Liver (tissue), 3 donors: ENCODE data around the gene MSANTD4.

Experiments
- EGR1 ChIP-seq, 2 donors: IDR thresholded peaks; 2 replicates each; pipeline ENCODE4 v1.6.1; 2016 to 2018; ENCODE audit warnings: antibody characterized with exemption in 2 of 2, low read depth in 2 of 2
- FOXA1 ChIP-seq: IDR thresholded peaks from 2 replicates; pipeline ENCODE4 v1.6.1; 2016; ENCODE audit warnings: antibody characterized with exemption
- GABPA ChIP-seq, 2 donors: IDR thresholded peaks in 1 of 2; conservative IDR thresholded peaks in 1 of 2; 2 replicates each; pipeline ENCODE4 v1.6.1; 2016; ENCODE audit warnings: antibody characterized with exemption in 2 of 2, mild to moderate bottlenecking in 1 of 2, moderate library complexity in 1 of 2
- HNF4A ChIP-seq, 2 donors: conservative IDR thresholded peaks; 2 replicates each; pipeline ENCODE4 v1.6.1; 2016; ENCODE audit warnings: antibody characterized with exemption in 2 of 2, mild to moderate bottlenecking in 2 of 2
- HNF4G ChIP-seq: IDR thresholded peaks from 2 replicates; pipeline ENCODE4 v1.6.1; 2016; ENCODE audit warnings: antibody characterized with exemption
- JUND ChIP-seq, 2 donors: IDR thresholded peaks; 2 replicates each; pipeline ENCODE4 v1.6.1; 2016; ENCODE audit warnings: antibody characterized with exemption in 2 of 2
- RAD21 ChIP-seq, 2 donors: IDR thresholded peaks; 2 replicates each; pipeline ENCODE4 v1.6.1; 2016; ENCODE audit warnings: antibody characterized with exemption in 2 of 2, mild to moderate bottlenecking in 2 of 2
- RXRA ChIP-seq, 2 donors: IDR thresholded peaks; 2 replicates each; pipeline ENCODE4 v1.6.1; 2017 to 2018; ENCODE audit warnings: antibody characterized with exemption in 2 of 2, mild to moderate bottlenecking in 1 of 2
- YY1 ChIP-seq: IDR thresholded peaks from 2 replicates; pipeline ENCODE4 v1.6.1; 2016; ENCODE audit warnings: antibody characterized with exemption, mild to moderate bottlenecking
- TF ChIP-seq, protein P1 (sequence below): fragments of 150-350 bp; IDR thresholded peaks from 2 replicates; pipeline ENCODE4 v1.5.1; 2017; ENCODE audit warnings: improper control_type of control experiment, low read depth, low read length; ENCODE audit not compliant: missing input control
- TF ChIP-seq, protein P2 (sequence below): IDR thresholded peaks from 2 replicates; pipeline ENCODE4 v1.6.1; 2016; ENCODE audit warnings: antibody characterized with exemption
- TF ChIP-seq, protein P3 (sequence below): IDR thresholded peaks from 2 replicates; pipeline ENCODE4 v1.6.1; 2016; ENCODE audit warnings: antibody characterized with exemption, mild to moderate bottlenecking
- TF ChIP-seq, protein P4 (sequence below): IDR thresholded peaks from 2 replicates; pipeline ENCODE4 v1.6.1; 2016; ENCODE audit warnings: antibody characterized with exemption
- TF ChIP-seq, protein P5 (sequence below): IDR thresholded peaks from 2 replicates; pipeline ENCODE4 v1.6.1; 2016; ENCODE audit warnings: antibody characterized with exemption
- donor health status: healthy.
- donor health status: healthy.

DNA sequence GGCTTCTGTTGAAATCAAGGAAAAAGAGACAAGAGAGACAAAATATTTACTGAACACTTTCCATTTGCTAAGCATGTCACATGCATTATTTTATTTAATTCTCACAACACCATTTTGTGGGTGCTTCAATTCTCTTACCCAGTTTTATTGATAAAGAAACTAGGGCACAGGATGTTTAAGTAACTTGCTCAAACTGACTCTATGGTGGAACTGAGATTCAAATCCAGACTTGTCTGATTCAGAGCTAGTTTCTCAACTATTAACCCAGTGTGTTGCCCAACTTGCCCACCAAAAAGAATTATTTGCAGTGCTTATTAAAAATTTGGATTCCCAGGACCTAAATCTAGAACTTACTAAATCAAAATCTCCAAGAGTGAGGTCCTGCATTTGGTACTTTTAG, 21.5 kb upstream of the MSANTD4 start:
- TF ChIP-seq, protein P1, sequence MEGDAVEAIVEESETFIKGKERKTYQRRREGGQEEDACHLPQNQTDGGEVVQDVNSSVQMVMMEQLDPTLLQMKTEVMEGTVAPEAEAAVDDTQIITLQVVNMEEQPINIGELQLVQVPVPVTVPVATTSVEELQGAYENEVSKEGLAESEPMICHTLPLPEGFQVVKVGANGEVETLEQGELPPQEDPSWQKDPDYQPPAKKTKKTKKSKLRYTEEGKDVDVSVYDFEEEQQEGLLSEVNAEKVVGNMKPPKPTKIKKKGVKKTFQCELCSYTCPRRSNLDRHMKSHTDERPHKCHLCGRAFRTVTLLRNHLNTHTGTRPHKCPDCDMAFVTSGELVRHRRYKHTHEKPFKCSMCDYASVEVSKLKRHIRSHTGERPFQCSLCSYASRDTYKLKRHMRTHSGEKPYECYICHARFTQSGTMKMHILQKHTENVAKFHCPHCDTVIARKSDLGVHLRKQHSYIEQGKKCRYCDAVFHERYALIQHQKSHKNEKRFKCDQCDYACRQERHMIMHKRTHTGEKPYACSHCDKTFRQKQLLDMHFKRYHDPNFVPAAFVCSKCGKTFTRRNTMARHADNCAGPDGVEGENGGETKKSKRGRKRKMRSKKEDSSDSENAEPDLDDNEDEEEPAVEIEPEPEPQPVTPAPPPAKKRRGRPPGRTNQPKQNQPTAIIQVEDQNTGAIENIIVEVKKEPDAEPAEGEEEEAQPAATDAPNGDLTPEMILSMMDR = no peak
- TF ChIP-seq GABPA (IDR thresholded peaks at IDR 0.05 in 1 of 2, conservative IDR thresholded peaks at IDR 0.05 in 1 of 2) = no peak
- TF ChIP-seq, protein P2, sequence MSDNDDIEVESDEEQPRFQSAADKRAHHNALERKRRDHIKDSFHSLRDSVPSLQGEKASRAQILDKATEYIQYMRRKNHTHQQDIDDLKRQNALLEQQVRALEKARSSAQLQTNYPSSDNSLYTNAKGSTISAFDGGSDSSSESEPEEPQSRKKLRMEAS = no peak
- TF ChIP-seq FOXA1 = no peak
- no peak for TF ChIP-seq EGR1 (IDR thresholded peaks at IDR 0.05; ENCODE audit: low read depth in 2 of 2)
- TF ChIP-seq RXRA (IDR thresholded peaks at IDR 0.05) = no peak
- no peak for TF ChIP-seq JUND (IDR thresholded peaks at IDR 0.05)
- TF ChIP-seq, protein P3, sequence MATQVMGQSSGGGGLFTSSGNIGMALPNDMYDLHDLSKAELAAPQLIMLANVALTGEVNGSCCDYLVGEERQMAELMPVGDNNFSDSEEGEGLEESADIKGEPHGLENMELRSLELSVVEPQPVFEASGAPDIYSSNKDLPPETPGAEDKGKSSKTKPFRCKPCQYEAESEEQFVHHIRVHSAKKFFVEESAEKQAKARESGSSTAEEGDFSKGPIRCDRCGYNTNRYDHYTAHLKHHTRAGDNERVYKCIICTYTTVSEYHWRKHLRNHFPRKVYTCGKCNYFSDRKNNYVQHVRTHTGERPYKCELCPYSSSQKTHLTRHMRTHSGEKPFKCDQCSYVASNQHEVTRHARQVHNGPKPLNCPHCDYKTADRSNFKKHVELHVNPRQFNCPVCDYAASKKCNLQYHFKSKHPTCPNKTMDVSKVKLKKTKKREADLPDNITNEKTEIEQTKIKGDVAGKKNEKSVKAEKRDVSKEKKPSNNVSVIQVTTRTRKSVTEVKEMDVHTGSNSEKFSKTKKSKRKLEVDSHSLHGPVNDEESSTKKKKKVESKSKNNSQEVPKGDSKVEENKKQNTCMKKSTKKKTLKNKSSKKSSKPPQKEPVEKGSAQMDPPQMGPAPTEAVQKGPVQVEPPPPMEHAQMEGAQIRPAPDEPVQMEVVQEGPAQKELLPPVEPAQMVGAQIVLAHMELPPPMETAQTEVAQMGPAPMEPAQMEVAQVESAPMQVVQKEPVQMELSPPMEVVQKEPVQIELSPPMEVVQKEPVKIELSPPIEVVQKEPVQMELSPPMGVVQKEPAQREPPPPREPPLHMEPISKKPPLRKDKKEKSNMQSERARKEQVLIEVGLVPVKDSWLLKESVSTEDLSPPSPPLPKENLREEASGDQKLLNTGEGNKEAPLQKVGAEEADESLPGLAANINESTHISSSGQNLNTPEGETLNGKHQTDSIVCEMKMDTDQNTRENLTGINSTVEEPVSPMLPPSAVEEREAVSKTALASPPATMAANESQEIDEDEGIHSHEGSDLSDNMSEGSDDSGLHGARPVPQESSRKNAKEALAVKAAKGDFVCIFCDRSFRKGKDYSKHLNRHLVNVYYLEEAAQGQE = no peak
- TF ChIP-seq HNF4A (conservative IDR thresholded peaks at IDR 0.05) = no peak
- TF ChIP-seq, protein P4, sequence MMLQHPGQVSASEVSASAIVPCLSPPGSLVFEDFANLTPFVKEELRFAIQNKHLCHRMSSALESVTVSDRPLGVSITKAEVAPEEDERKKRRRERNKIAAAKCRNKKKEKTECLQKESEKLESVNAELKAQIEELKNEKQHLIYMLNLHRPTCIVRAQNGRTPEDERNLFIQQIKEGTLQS = no peak
- no peak for TF ChIP-seq RAD21 (IDR thresholded peaks at IDR 0.05)
- no peak for TF ChIP-seq YY1
- TF ChIP-seq HNF4G = no peak
- TF ChIP-seq, protein P5, sequence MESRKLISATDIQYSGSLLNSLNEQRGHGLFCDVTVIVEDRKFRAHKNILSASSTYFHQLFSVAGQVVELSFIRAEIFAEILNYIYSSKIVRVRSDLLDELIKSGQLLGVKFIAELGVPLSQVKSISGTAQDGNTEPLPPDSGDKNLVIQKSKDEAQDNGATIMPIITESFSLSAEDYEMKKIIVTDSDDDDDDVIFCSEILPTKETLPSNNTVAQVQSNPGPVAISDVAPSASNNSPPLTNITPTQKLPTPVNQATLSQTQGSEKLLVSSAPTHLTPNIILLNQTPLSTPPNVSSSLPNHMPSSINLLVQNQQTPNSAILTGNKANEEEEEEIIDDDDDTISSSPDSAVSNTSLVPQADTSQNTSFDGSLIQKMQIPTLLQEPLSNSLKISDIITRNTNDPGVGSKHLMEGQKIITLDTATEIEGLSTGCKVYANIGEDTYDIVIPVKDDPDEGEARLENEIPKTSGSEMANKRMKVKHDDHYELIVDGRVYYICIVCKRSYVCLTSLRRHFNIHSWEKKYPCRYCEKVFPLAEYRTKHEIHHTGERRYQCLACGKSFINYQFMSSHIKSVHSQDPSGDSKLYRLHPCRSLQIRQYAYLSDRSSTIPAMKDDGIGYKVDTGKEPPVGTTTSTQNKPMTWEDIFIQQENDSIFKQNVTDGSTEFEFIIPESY = no peak
